Measurements from ENCODE around the gene EGR1.

The EGR1 gene

DNA sequence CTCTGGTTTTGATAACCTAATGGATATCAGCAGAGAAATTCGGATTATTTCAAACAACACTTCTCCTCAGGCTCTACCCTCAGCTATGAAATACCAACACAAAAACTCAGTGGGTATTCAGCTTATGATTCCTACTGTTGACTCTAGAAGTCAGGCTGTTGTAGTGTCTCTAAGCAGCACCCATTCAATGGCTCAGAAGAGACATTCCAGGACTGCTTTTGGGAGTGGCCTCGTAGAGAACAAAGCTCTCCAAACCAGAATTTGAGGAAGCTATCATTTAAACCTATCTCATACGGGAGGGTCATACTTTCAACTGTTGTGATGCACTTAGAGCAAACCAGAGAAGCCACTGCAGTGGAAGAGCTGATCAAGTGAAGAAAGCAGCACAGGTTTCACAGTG is 43.7 kb downstream of the EGR1 start:
- no peak for DNase-seq

GRCh38 chr5:138514021-138514420 is 48.7 kb downstream of the EGR1 start:
- no peak for DNase-seq

DNA sequence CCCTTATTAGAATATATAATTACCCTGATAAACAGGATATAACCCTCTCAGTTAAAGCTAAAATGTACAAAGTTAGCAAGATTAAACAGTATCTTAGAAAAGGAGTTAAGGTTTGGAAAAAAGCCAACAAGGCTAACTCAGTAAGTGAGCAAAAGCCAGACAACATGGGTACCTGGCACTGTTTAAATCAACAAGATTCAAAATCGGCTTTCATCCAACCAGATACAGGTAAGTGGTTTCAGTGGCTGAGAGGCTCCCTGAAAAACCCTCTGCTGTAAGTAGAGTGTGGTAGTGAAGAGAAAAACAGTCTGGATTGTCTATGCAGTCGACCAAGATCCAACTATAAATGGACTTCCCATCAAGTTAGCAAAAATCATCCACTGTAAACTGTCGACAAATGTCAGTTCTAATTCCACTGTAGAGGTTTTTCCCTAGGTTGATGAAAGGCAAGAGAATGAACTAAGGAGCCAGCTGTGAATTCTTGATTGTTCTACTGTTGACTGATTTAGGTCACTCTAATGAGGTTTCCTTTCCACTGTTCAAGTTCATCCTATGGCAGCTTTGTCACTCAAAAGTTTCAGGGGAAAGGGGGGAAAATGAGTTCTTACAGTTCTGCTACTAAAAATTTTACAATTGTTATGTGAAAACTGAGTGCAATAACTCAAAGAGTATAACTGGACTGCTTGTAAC is 50.4 kb downstream of the EGR1 start:
- DNase-seq: no peak

DNA sequence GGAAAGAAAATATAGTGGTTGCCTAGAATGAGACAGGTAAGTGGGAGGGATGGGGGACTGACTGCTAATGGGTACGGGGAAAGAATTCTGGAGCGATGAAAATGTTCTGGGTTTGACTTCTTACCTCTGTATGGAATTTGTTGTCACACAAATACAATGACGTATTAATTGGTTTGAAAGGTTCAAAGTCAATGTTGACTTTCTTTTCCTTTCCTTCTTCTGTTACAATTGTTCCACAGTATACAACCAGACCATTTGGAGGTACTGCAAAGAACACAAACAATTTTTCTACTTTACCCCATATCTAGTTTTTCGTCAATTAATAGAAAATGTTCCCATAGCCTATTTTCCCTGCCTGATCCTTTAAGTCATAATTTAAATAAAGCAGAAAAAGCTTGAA is 52.2 kb downstream of the EGR1 start:
- no peak for DNase-seq
